ENCODE data around the gene ZNF580.

The ZNF580 gene

GRCh38 chr19:55673889-55674288 lies 33.1 kb downstream of the ZNF580 start:
- DNase-seq (ENCODE audit: low read depth), result no peak
- no peak for TF ChIP-seq CTCF (IDR thresholded peaks at IDR 0.05; ENCODE audit: low read depth, low read length, missing control alignments)
- H3K4me3 ChIP-seq (ENCODE audit: low read depth, low read length), result no peak overlapping the region

DNA sequence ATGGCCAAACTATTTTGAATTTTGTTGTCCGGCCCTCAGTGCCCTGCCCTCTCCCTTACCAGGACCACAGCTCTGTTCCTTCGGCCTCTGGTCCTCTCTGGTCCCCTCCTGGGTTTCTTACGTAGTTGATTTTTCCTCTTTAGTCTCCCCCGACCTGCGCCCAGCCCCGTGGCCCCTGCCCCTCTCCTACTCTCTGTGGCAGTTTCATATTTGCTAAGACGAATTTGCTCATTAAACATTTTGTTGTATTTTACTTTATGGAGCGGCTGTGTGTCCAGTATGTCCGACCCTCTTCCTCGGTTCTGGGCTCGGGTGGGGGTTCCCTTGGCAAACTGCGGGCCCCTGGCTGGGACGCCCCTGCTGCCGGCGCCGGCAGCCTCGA lies 33.6 kb downstream of the ZNF580 start:
- no peak for DNase-seq (ENCODE audit: low read depth)
- H3K4me3 ChIP-seq (ENCODE audit: low read depth, low read length), result peak overlapping the region; percentile 75
- no peak for TF ChIP-seq CTCF (IDR thresholded peaks at IDR 0.05; ENCODE audit: low read depth, low read length, missing control alignments)

- H3K4me3 ChIP-seq (ENCODE audit: low read depth, low read length), result peak within 1 kb of the TSS; percentile 75
- TF ChIP-seq CTCF (IDR thresholded peaks at IDR 0.05; ENCODE audit: low read depth, low read length, missing control alignments), result no peak
- peak; percentile 89 for DNase-seq (ENCODE audit: low read depth)
These were observed 34.2 kb downstream of the ZNF580 start, which contains the start of gene EPN1 for GRCh38 chr19:55674841-55675660. EPN1 (plus strand) TSS chr19:55675226; CDS start chr19:55678628, 3,402 bp downstream.

GRCh38 chr19:55675661-55676354 lies 35.0 kb downstream of the ZNF580 start:
- peak overlapping the region; percentile 75 for H3K4me3 ChIP-seq (ENCODE audit: low read depth, low read length)
- no peak for TF ChIP-seq CTCF (IDR thresholded peaks at IDR 0.05; ENCODE audit: low read depth, low read length, missing control alignments)
- no peak for DNase-seq (ENCODE audit: low read depth)

GRCh38 chr19:55676383-55676782 lies 35.6 kb downstream of the ZNF580 start:
- DNase-seq (ENCODE audit: low read depth), result no peak
- H3K4me3 ChIP-seq (ENCODE audit: low read depth, low read length), result peak overlapping the region; percentile 75
- TF ChIP-seq CTCF (IDR thresholded peaks at IDR 0.05; ENCODE audit: low read depth, low read length, missing control alignments), result no peak

- TF ChIP-seq CTCF (IDR thresholded peaks at IDR 0.05; ENCODE audit: low read depth, low read length, missing control alignments), result no peak
- peak overlapping the region; percentile 75 for H3K4me3 ChIP-seq (ENCODE audit: low read depth, low read length)
- no peak for DNase-seq (ENCODE audit: low read depth)
These were observed 36.2 kb downstream of the ZNF580 start for GRCh38 chr19:55676889-55677505.
